HG02610 (cell line): ENCODE results near the gene PDE3B.
"Not testable (repeated sequence)": the region's sequence is repeated elsewhere in the genome, so short reads cannot be mapped to it uniquely, and the experiment has no call there.

ENCODE experiments used
- ATAC-seq: cut with Tn5 transposase; IDR thresholded peaks from one replicate; pipeline ENCODE4 v1.9.1; 2021; ENCODE audit warnings: mild to moderate bottlenecking, moderate library complexity; ENCODE audit not compliant: unreplicated experiment

The PDE3B gene

GRCh38 chr11:14638561-14638960 is 5.0 kb upstream of the PDE3B start:
- ATAC-seq, result no peak

GRCh38 chr11:14641801-14642200 is 1.8 kb upstream of the PDE3B start:
- ATAC-seq, result no peak

- ATAC-seq, result no peak
Observed at GRCh38 chr11:14642453-14642852, 1.2 kb upstream of the PDE3B start.

DNA sequence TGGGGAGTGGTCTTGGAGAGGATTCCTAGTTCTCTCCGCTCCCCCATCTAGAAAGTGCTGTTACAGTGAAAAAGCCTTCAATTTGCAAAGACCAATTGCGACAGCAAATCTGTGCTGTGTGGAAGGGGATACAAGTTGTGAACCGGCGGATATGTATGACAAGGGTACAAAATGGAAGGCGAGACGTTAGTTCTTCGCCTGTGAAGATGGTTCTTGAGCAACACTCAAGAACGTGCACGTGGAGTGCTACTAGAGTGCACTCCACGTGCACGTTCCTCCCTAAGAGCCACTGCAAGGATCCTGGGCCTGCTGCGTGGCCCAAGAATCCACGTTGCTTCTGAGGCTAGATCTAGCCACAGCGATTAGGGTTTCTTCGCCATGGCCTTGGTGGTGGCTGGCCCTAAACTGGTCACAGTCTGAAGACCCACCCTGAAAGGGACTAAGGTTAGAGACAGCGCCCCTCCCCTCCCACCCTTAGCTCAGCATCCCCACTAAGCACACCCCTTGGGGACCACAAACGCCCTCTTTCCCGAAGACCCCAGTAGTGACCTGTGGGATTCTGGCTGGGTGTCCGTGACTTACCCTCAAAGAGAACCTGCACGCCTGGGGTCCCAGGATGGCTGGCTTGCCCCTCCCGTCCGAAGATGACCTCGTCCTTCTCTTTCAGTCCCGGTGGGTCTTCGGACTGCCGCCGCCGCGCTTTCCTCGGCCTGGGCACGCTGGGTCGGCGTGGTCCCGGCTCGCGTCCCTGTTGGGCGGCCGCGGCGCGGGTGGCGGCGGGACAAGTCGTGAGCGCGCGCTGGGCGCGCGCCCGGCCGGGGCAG is 519 bp upstream of the PDE3B start:
- no peak for ATAC-seq

- ATAC-seq, result peak; percentile 57
Observed at GRCh38 chr11:14644226-14645014, 816 bp downstream of the PDE3B start.

GRCh38 chr11:14645015-14645912 is 1.7 kb downstream of the PDE3B start:
- no peak for ATAC-seq

GRCh38 chr11:14645985-14646900 is 2.6 kb downstream of the PDE3B start:
- no peak for ATAC-seq

DNA sequence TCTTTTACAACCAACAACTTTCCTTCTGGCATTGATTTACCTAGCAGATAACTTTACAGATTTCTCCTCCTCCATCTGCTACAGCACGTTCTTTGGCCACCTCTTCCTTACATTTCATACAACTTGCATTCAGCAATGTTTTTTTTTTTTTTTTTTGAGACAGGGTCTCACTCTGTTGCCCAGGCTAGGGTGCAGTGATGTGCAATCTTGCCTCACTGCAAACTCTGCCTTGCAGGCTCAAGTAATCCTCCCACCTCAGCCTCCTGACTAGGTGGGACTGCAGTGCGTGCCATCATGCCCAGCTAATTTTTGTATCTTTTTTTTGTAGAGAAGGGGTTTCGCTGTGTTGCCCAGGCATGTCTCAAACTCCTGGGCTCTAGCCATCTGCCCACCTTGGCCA is 6.5 kb downstream of the PDE3B start:
- ATAC-seq, result no peak

DNA sequence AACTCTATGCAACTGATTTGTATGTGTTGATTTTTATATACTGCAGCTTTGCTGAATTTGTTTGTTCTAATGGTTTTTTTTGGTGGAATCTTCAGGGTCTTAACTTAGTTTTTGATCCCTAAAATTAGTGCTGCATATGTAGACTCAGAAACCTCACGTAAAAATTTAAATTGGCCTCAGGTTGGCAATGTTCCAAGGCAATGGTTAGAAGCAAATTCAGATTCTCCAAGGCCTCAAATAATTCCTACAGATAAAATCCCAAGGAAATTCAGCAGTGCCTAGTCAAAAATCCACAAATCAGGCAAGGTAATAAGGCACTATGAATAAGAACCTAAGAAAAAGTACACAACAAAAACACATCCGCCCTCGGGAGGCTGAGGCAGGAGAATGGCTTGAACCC is 9.5 kb downstream of the PDE3B start:
- ATAC-seq, result no peak

DNA sequence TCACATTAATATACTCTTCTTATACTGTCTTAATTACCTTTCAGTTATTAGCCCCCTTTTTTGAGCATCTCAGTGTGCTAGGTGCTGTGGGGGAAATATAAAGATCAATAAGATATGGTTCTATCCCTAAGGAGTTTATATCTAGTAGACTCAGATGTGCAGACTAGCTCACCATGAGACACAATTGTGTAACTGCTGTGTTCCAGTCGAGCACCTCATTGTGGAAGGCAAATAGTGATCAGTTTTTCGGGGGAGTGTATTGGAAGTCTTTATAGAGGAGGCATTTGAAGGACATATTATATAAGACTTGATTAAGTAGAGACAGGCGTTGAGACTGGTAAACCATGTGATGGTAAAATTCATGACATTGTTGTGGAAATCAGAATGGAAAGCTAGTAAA is 11.8 kb downstream of the PDE3B start:
- no peak for ATAC-seq

DNA sequence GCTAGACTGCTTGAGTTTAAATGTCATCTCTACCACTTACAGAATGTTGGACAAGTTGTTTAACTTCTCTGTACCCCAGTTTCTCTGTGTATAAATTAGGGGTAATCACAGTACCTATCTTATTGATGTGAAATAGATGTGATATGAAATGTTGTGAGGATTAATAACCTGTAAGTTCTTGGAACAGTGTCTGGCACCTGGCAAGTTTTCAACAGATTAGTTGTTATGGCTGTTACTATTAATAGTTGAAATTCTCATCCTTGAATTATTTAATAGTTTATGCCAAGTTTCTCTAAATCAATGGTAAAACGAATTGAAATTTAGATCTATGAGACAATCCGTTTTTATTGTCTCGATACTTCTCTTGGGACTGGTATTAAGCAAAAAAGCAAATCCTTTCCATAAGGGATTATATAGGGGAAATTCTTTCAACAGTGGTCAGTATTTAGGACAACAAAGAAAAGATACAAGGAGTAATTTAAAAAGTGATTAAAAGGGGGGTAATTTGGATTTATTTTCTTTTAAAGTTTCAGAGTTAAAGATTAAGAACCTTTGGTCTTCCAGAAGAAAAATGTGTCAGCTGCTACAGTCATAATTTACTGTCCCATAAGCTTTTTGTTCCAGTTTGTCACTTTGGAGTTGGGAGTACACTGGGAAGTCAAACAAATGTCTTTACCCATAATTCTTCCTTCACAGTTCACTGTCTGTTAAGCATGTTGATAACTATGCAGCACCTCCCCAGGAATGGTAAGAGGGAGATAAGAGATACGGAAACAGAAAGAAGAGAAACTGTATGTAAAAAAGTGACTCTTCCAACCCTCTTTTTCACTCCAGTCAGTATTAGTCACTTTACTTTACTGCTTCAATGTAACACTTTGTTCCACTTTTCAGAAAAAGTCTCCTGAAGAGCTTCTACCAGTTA is 13.2 kb downstream of the PDE3B start:
- ATAC-seq, result no peak

- ATAC-seq, result no peak
Observed at GRCh38 chr11:14657841-14658240, 14.2 kb downstream of the PDE3B start.

- ATAC-seq, result not testable (repeated sequence)
Observed at GRCh38 chr11:14664926-14665325, 21.3 kb downstream of the PDE3B start.

- ATAC-seq, result not testable (repeated sequence)
Observed at GRCh38 chr11:14667329-14667728, 23.7 kb downstream of the PDE3B start.

GRCh38 chr11:14668731-14669301 is 25.2 kb downstream of the PDE3B start:
- ATAC-seq, result no peak

- no peak for ATAC-seq
Observed at GRCh38 chr11:14669499-14669898, 25.9 kb downstream of the PDE3B start.

DNA sequence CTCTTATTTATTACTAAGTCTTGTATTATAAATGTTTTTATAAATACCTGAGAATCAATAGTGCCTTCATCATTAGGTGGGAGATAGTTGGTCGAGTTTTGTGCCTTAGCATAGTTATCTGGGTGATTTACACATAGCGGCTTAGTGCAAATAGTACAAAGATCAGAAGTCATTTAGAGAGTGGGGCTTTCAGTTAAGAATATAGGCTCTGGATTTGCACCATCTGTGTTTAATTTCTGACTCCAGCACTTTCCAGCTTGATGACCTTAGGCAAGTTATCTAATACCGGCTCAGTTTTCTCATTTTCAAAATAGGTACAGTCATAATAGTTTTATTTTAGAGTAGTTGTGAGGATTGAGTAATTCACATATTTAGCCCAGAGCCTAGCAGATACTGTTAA is 26.4 kb downstream of the PDE3B start:
- ATAC-seq, result no peak

GRCh38 chr11:14672635-14673034 is 29.0 kb downstream of the PDE3B start:
- no peak for ATAC-seq

GRCh38 chr11:14673421-14673820 is 29.8 kb downstream of the PDE3B start:
- ATAC-seq, result no peak
